ENCODE measurements around the gene RCN1.
"Not testable (repeated sequence)": the region's sequence is repeated elsewhere in the genome, so short reads cannot be mapped to it uniquely, and the experiment has no call there.

Gene RCN1

GRCh38 chr11:32062540-32062939 lies 28.3 kb upstream of the RCN1 start:
- Histone ChIP-seq H3K27ac (ENCODE audit: low read depth, low read length) (no peak overlapping the region), H3K4me1 (ENCODE audit: insufficient read depth, low read length) (no peaks in the 10 kb centered on the region), H3K36me3 (ENCODE audit: insufficient read depth, low read length) (no peaks in the 10 kb centered on the region), H3K27me3 (ENCODE audit: insufficient read depth, low read length) (no peaks in the 10 kb centered on the region), H3K9ac (ENCODE audit: low read depth, low read length) (no peak overlapping the region), H3K4me3 (ENCODE audit: low read length) (no peak overlapping the region), H3K9me3 (ENCODE audit: insufficient read depth, low read depth, low read length) (no peaks in the 10 kb centered on the region)
- WGBS: 98% methylated on average over 3 of the region's 3 CpGs

- not testable (repeated sequence) for H3K27ac ChIP-seq (ENCODE audit: low read depth, low read length); H3K36me3 ChIP-seq (ENCODE audit: insufficient read depth, low read length); H3K27me3 ChIP-seq (ENCODE audit: insufficient read depth, low read length); H3K9ac ChIP-seq (ENCODE audit: low read depth, low read length); H3K4me3 ChIP-seq (ENCODE audit: low read length); H3K9me3 ChIP-seq (ENCODE audit: insufficient read depth, low read depth, low read length); H3K4me1 ChIP-seq (ENCODE audit: insufficient read depth, low read length)
- 91% methylated on average over 2 of the region's 3 CpGs for WGBS
Observed at GRCh38 chr11:32063031-32063430, 27.8 kb upstream of the RCN1 start.

DNA sequence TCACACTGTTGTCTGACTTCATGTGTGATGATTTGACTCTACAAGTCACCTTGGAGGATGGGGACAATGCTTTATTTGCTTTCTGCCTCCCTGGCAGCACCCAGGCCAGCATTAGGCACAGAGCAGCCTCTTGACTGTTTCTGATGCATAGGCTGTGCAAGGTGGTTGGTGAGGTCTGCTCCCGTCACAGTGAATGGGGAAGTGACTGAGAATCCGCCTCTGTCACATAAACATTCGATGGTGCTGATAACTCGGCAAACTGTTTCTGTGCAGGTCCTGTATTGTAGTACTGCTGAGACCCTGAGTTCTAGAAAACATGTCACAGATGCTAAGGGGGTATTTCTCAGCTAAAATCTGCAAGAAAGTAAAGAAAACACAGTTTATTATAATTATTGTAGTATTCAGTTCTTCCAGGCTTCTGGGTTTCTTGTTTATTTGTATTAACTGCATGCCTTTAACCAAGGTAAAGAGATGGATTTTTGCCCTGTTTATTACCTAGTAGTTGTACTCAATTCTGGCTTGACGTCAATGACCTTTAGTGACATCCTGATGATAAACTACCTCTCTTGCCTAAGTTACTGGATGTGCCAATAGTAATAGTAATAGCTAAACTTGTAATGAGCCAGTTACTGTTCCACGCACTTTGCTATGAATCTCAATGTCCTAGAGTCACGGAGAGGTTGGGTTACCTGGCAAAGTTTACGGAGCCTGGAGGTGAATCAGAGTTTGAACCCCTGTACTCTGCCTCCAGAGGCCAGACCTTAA lies 24.8 kb upstream of the RCN1 start:
- Histone ChIP-seq H3K4me3 (ENCODE audit: low read length) (no peak overlapping the region), H3K9ac (ENCODE audit: low read depth, low read length) (no peak overlapping the region), H3K27ac (ENCODE audit: low read depth, low read length) (no peak overlapping the region), H3K4me1 (ENCODE audit: insufficient read depth, low read length) (no peaks in the 10 kb centered on the region), H3K36me3 (ENCODE audit: insufficient read depth, low read length) (no peaks in the 10 kb centered on the region), H3K27me3 (ENCODE audit: insufficient read depth, low read length) (no peaks in the 10 kb centered on the region), H3K9me3 (ENCODE audit: insufficient read depth, low read depth, low read length) (no peaks in the 10 kb centered on the region)
- WGBS: 95% methylated on average over 8 of the region's 8 CpGs

- Histone ChIP-seq H3K27ac (ENCODE audit: low read depth, low read length) (no peak overlapping the region), H3K36me3 (ENCODE audit: insufficient read depth, low read length) (no peaks in the 10 kb centered on the region), H3K4me3 (ENCODE audit: low read length) (no peak overlapping the region), H3K27me3 (ENCODE audit: insufficient read depth, low read length) (no peaks in the 10 kb centered on the region), H3K9me3 (ENCODE audit: insufficient read depth, low read depth, low read length) (no peaks in the 10 kb centered on the region), H3K4me1 (ENCODE audit: insufficient read depth, low read length) (peaks cover 11% of the 10 kb centered on the region), H3K9ac (ENCODE audit: low read depth, low read length) (no peak overlapping the region)
- WGBS: 90% methylated on average over 13 of the region's 13 CpGs
Observed at GRCh38 chr11:32068134-32068870, 22.6 kb upstream of the RCN1 start.

GRCh38 chr11:32069361-32070058 lies 21.4 kb upstream of the RCN1 start:
- Histone ChIP-seq H3K27ac (ENCODE audit: low read depth, low read length) (no peak overlapping the region), H3K4me3 (ENCODE audit: low read length) (no peak overlapping the region), H3K27me3 (ENCODE audit: insufficient read depth, low read length) (no peaks in the 10 kb centered on the region), H3K36me3 (ENCODE audit: insufficient read depth, low read length) (no peaks in the 10 kb centered on the region), H3K4me1 (ENCODE audit: insufficient read depth, low read length) (peaks cover 19% of the 10 kb centered on the region), H3K9me3 (ENCODE audit: insufficient read depth, low read depth, low read length) (no peaks in the 10 kb centered on the region), H3K9ac (ENCODE audit: low read depth, low read length) (no peak overlapping the region)
- WGBS: 93% methylated on average over 6 of the region's 6 CpGs

DNA sequence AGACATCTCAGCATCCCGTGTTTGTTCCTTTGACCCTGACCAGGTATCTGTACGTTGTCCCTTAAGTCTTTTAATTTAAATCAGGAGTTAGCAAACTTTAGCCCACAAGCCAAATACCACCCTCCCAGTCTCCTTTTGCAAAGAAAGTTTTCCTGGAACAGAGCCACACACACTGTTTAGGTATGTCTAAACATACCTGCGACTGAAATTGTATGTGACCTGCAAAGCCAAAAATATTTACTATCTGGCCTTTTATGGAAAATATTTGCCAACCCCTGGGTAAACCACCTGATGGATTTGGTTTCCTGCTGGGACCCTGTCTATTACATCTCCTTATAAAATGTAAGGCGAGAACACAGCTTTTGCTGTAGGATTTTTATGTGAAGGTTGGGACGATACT lies 20.2 kb upstream of the RCN1 start:
- Histone ChIP-seq H3K27ac (ENCODE audit: low read depth, low read length) (no peak overlapping the region), H3K4me3 (ENCODE audit: low read length) (no peak overlapping the region), H3K27me3 (ENCODE audit: insufficient read depth, low read length) (no peaks in the 10 kb centered on the region), H3K4me1 (ENCODE audit: insufficient read depth, low read length) (peaks cover 19% of the 10 kb centered on the region), H3K36me3 (ENCODE audit: insufficient read depth, low read length) (no peaks in the 10 kb centered on the region), H3K9me3 (ENCODE audit: insufficient read depth, low read depth, low read length) (no peaks in the 10 kb centered on the region), H3K9ac (ENCODE audit: low read depth, low read length) (no peak overlapping the region)
- 93% methylated on average over 5 of the region's 5 CpGs for WGBS

DNA sequence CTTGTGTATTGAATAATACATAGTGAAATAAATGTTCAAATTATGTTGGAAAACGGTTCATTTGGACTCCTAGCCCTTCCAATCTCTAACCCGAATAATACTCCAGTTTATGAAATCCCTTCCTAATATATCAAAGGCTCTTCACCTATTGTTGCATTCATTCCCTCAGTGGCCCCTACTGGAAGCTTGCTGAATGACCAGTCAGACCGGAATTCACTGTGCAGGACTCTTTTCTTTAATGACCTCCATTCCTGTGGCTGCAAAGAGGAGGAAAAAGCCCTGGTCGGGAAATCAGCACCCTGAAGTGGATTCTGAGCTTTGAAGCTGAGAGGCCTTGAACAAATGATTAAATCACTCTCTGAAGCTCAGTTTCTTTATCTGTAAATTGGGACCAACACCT lies 19.1 kb upstream of the RCN1 start:
- Histone ChIP-seq H3K27ac (ENCODE audit: low read depth, low read length) (no peak overlapping the region), H3K36me3 (ENCODE audit: insufficient read depth, low read length) (no peaks in the 10 kb centered on the region), H3K4me1 (ENCODE audit: insufficient read depth, low read length) (peaks cover 19% of the 10 kb centered on the region), H3K27me3 (ENCODE audit: insufficient read depth, low read length) (no peaks in the 10 kb centered on the region), H3K9ac (ENCODE audit: low read depth, low read length) (no peak overlapping the region), H3K4me3 (ENCODE audit: low read length) (no peak overlapping the region), H3K9me3 (ENCODE audit: insufficient read depth, low read depth, low read length) (no peaks in the 10 kb centered on the region)
- 73% methylated on average over 4 of the region's 4 CpGs for WGBS

- no peak overlapping the region for H3K4me3 ChIP-seq (ENCODE audit: low read length)
- WGBS: 62% methylated on average over 12 of the region's 12 CpGs
- H3K27ac ChIP-seq (ENCODE audit: low read depth, low read length): no peak overlapping the region
- H3K36me3 ChIP-seq (ENCODE audit: insufficient read depth, low read length): no peaks in the 10 kb centered on the region
- peaks cover 19% of the 10 kb centered on the region for H3K4me1 ChIP-seq (ENCODE audit: insufficient read depth, low read length)
- no peaks in the 10 kb centered on the region for H3K27me3 ChIP-seq (ENCODE audit: insufficient read depth, low read length)
- no peak overlapping the region for H3K9ac ChIP-seq (ENCODE audit: low read depth, low read length)
- H3K9me3 ChIP-seq (ENCODE audit: insufficient read depth, low read depth, low read length): no peaks in the 10 kb centered on the region
Observed at GRCh38 chr11:32072872-32073643, 17.8 kb upstream of the RCN1 start.

GRCh38 chr11:32073644-32074026 lies 17.2 kb upstream of the RCN1 start:
- Histone ChIP-seq H3K4me1 (ENCODE audit: insufficient read depth, low read length) (peaks cover 19% of the 10 kb centered on the region), H3K9me3 (ENCODE audit: insufficient read depth, low read depth, low read length) (no peaks in the 10 kb centered on the region), H3K36me3 (ENCODE audit: insufficient read depth, low read length) (no peaks in the 10 kb centered on the region), H3K27me3 (ENCODE audit: insufficient read depth, low read length) (no peaks in the 10 kb centered on the region), H3K9ac (ENCODE audit: low read depth, low read length) (no peak overlapping the region), H3K4me3 (ENCODE audit: low read length) (no peak overlapping the region), H3K27ac (ENCODE audit: low read depth, low read length) (no peak overlapping the region)
- 100% methylated on average over 1 of the region's 1 CpG for WGBS

DNA sequence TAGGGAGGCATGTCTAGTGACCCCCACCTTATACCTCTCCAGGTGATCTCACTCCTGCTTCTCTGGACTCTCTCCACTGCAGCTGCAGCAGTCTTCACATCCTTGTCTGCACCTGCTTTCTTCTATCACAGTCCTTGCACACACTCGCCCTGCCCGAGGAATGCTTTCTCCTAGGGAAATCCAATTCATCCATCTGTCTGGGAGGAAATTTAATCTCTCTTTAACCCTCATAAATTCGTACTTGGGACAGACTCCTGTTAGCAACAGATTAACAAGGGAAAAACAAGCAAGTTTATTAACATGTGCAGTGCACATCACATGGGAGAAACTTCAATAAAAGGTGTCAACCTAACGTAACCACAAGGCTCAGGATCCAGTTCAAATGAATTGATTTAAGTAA lies 11.3 kb upstream of the RCN1 start:
- WGBS: 91% methylated on average over 4 of the region's 4 CpGs
- Histone ChIP-seq H3K4me1 (ENCODE audit: insufficient read depth, low read length) (peaks cover 12% of the 10 kb centered on the region), H3K9me3 (ENCODE audit: insufficient read depth, low read depth, low read length) (no peaks in the 10 kb centered on the region), H3K4me3 (ENCODE audit: low read length) (no peak overlapping the region), H3K36me3 (ENCODE audit: insufficient read depth, low read length) (no peaks in the 10 kb centered on the region), H3K27me3 (ENCODE audit: insufficient read depth, low read length) (no peaks in the 10 kb centered on the region), H3K27ac (ENCODE audit: low read depth, low read length) (no peak overlapping the region), H3K9ac (ENCODE audit: low read depth, low read length) (no peak overlapping the region)
